Measurements from ENCODE around the gene NELFB. TPM values are rescaled to one million over a fixed set of nuclear protein-coding genes. Genes with fewer than 3 reads are reported as not detected.

NELFB gene
- total RNA-seq, 1 donor from 2014 or later = 47.3 TPM

DNA sequence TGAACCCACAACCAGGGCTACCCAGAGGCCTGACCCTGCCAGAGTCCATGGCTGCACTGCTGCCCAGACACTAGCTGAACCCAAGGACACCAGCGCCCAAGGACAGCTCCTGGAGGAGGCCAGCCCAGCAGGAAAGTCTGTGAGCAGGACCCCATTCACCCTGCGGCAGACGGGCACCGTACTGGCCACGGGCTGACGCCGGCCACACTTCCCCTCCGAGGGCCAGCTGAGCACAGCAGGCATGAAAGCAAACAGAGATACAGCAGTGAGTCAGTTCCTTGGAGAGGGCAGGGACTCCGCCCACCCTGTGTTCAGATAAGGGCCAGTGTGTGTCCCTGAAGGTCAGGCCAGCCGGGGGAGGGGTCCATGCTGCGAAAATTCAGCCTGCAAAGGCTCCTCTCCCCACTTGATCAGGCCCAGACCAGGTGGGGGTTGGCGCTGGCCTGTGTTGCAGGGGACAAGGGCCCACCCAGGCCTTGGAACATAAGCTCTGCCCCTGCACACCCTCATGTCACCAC, 36.3 kb upstream of the NELFB start:
- Histone ChIP-seq H3K36me3 (ENCODE audit: control insufficient read depth, insufficient read depth, low read length) (no peaks in the 10 kb centered on the region), H3K4me3 (ENCODE audit: low read depth, low read length) (no peak overlapping the region), H3K27me3 (ENCODE audit: control insufficient read depth, insufficient read depth, low read length) (no peaks in the 10 kb centered on the region)
- DNase-seq (ENCODE audit: low read depth) = no peak
- TF ChIP-seq, protein P1, sequence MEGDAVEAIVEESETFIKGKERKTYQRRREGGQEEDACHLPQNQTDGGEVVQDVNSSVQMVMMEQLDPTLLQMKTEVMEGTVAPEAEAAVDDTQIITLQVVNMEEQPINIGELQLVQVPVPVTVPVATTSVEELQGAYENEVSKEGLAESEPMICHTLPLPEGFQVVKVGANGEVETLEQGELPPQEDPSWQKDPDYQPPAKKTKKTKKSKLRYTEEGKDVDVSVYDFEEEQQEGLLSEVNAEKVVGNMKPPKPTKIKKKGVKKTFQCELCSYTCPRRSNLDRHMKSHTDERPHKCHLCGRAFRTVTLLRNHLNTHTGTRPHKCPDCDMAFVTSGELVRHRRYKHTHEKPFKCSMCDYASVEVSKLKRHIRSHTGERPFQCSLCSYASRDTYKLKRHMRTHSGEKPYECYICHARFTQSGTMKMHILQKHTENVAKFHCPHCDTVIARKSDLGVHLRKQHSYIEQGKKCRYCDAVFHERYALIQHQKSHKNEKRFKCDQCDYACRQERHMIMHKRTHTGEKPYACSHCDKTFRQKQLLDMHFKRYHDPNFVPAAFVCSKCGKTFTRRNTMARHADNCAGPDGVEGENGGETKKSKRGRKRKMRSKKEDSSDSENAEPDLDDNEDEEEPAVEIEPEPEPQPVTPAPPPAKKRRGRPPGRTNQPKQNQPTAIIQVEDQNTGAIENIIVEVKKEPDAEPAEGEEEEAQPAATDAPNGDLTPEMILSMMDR (IDR thresholded peaks at IDR 0.05; ENCODE audit: insufficient read depth, low read length, poor library complexity, severe bottlenecking) = no peak

DNA sequence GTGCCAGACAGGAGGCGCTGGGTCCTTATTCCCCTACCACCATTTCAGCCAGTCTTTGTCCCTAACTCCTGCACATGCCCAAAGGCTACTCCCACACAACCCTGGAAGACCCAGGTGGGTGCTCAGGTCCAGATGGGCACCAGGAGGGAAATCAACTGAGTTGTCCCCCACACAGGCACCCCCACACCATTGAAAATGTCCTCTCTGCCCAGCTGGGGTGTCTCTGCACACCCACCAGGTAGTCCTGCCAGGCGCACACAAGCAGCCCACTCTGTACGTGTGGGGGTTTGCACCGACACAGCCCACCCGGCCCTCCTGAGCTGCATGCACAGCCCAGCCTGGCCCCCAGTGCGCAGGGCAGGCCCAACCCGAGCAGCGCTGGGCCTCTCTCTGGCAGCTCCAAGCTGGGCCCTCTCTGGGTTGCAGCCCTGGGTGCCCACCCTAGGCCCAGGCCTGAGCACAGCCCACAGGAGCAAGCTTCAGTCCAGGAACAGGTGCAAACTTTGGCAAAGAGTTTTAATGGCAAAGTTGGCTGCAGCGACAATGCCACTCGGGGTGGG, 35.3 kb upstream of the NELFB start:
- Histone ChIP-seq H3K27me3 (ENCODE audit: control insufficient read depth, insufficient read depth, low read length) (no peaks in the 10 kb centered on the region), H3K4me3 (ENCODE audit: low read depth, low read length) (no peak overlapping the region), H3K36me3 (ENCODE audit: control insufficient read depth, insufficient read depth, low read length) (no peaks in the 10 kb centered on the region)
- TF ChIP-seq, protein P1 (IDR thresholded peaks at IDR 0.05; ENCODE audit: insufficient read depth, low read length, poor library complexity, severe bottlenecking) = no peak
- DNase-seq (ENCODE audit: low read depth) = no peak

DNA sequence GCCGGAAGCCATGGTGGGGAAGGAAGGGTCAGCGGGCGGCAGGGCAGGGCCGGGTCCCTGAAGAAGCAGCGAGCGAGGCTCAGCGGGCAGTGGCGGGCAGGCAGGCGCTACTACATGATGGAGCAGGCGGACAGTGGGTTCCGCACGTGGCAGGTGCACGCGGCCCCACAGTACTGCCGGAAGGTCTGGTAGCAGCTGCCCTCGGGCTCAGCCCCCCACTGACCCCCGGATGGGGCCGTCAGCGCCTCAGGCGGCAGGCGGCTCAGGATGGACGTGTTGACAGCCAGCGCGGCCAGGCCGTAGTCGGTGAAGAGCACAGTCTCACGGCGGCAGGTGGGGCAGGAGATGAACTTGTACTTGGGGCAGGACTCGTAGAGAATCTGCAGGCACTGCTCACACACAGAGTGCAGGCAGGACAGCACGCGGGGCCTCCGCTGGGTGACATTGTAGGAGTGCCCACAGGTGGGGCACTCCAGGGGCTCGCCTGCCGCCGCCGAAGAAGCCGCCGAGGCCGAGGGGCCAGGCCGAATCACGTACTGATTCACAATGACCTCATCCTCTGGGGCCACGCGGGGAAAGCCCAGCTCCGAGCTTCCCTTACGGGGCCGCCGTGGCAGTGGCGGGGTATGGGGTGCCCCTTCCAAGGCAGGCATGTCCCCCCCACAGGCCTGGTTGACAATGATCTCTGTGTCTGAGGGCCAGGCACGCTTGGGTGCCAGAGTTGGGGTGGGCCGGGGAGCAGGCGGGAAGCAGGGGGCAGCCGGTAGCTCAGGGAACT, 34.6 kb upstream of the NELFB start:
- no peak for DNase-seq (ENCODE audit: low read depth)
- no peaks in the 10 kb centered on the region for H3K27me3 ChIP-seq (ENCODE audit: control insufficient read depth, insufficient read depth, low read length)
- H3K4me3 ChIP-seq (ENCODE audit: low read depth, low read length) = no peak overlapping the region
- TF ChIP-seq, protein P1 (IDR thresholded peaks at IDR 0.05; ENCODE audit: insufficient read depth, low read length, poor library complexity, severe bottlenecking) = no peak
- H3K36me3 ChIP-seq (ENCODE audit: control insufficient read depth, insufficient read depth, low read length) = no peaks in the 10 kb centered on the region

DNA sequence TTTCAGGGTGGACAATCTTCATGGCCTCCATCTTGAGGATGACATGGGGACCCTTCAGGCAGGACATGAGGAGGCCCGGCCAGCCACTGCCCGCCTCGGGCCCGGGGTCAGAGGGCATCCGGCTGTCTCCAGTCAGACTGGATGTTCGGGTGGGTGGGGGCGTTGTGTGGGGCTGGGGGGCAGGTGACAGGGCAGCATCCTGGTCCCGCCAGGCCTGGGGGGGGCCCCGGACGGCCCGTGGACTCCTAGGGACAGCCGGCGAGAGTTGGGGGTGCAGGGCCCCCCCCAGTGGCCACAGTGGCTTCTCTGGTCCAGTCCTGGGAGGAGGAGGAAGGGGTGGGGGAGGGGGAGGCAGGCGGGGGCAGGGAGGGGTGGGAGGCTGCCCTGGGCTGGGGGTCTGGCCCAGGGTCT, 34.0 kb upstream of the NELFB start:
- TF ChIP-seq, protein P1 (IDR thresholded peaks at IDR 0.05; ENCODE audit: insufficient read depth, low read length, poor library complexity, severe bottlenecking) = no peak
- H3K27me3 ChIP-seq (ENCODE audit: control insufficient read depth, insufficient read depth, low read length) = no peaks in the 10 kb centered on the region
- no peaks in the 10 kb centered on the region for H3K36me3 ChIP-seq (ENCODE audit: control insufficient read depth, insufficient read depth, low read length)
- no peak overlapping the region for H3K4me3 ChIP-seq (ENCODE audit: low read depth, low read length)
- DNase-seq (ENCODE audit: low read depth) = no peak

DNA sequence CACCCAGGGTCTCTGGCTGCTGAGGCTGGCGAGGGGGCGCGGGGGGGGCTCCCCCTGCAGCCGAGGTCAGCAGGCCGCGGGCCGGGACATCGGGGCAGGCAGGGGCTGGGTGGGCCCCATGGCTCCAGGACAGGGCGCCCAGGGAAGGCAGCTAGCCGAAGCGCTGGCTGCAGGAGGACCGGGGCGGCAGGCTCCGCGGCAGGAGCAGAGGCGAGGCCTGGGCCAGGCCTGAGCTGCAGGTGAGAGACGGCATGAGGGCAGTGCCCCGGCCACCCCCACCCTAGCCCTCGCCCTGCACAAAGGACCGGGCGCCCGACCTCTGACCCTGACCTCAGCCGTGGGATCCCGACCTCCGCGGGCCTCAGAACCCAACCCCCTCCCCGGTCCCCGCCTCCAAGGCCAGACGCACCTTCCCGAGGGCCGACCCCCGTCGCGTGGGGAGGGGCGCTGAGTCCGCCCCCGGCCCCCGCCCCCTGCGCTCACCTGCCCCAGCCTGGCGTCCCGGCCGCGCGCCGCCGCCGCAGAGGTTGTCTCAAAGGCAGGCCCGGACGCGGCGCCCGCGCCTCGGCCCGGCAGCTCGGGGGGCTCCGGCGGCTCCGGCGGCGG, 33.5 kb upstream of the NELFB start:
- Histone ChIP-seq H3K36me3 (ENCODE audit: control insufficient read depth, insufficient read depth, low read length) (no peaks in the 10 kb centered on the region), H3K4me3 (ENCODE audit: low read depth, low read length) (peak overlapping the region; percentile 46), H3K27me3 (ENCODE audit: control insufficient read depth, insufficient read depth, low read length) (no peaks in the 10 kb centered on the region)
- DNase-seq (ENCODE audit: low read depth) = no peak
- TF ChIP-seq, protein P1 (IDR thresholded peaks at IDR 0.05; ENCODE audit: insufficient read depth, low read length, poor library complexity, severe bottlenecking) = no peak
